Inflammatory macrophage treated with lipopolysaccharide for 4 hours (primary cell): Measurements from ENCODE around the gene SH3BP4.

Experiments used
- DNase-seq: peaks from one replicate; pipeline ENCODE4 v3.0.0-alpha.2; 2020

SH3BP4 gene

GRCh38 chr2:235066490-235066889 lies 114.7 kb downstream of the SH3BP4 start:
- no peak for DNase-seq

DNA sequence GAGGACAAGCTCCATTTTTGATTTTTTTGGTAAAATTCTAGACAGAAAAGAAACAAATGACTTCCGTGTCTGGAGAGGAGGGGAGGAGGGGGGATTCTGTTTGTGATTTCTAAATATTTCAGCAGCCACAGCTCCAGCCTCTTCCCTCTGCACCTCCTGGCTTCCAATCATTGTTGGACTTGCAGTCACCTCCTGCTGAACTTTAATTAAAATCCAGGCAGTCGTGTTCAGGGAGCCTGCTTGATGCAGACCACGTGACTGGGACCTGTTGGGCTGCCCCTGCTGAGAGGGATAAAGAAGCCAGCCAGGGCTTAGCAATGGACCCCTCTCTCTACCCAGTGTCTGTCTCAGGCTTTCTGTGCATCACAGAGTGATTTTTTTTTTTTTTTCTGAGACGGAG lies 115.1 kb downstream of the SH3BP4 start:
- DNase-seq, result no peak

DNA sequence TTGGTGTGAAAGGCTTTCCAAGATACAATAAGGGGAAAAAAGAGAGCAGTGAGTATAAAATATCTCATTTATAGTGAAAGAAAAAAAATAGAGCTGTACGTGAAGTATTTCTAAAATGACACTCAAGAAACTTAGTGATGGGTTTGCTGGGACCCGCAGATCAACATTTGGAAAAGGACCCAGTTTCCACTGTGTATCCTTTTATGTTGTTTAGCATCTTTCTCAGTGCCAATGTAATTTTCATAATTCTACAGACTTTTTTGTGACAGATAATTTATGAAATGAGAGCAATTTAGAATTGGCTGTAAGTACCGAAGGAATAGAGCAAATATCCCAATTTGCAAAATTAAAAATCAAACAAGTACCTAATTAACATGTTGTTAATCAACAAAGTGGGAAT lies 116.9 kb downstream of the SH3BP4 start:
- DNase-seq, result no peak

DNA sequence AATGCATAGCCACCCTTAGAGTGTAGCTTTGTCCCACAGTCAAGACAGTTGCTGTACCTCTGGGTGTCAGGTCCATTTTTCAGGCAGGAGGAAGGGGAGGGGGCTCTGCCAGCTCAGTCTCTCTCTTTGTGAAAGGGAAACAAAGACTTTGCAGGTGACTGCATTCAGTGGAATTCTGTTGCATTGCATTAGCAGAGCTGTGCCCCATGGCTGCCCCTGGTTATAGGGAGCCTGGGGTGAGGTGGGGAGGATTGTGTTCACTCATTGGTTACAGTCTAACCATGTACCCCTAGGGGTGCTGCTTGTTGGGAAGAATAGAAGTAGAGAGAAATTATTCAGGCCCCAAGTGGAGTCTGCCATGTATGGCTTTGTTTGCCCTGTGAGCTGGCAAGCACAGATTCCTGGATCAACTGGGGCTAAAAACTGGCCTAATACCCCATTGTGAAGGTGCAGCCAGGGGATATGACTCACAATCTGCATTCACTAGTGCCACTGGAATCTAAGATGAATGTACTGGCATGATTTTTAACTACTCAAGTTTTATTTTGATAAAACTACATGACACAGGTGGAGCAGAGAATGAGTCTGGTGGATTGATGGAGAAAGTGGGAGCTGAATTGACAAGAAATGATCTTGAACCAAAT lies 118.4 kb downstream of the SH3BP4 start:
- no peak for DNase-seq

DNA sequence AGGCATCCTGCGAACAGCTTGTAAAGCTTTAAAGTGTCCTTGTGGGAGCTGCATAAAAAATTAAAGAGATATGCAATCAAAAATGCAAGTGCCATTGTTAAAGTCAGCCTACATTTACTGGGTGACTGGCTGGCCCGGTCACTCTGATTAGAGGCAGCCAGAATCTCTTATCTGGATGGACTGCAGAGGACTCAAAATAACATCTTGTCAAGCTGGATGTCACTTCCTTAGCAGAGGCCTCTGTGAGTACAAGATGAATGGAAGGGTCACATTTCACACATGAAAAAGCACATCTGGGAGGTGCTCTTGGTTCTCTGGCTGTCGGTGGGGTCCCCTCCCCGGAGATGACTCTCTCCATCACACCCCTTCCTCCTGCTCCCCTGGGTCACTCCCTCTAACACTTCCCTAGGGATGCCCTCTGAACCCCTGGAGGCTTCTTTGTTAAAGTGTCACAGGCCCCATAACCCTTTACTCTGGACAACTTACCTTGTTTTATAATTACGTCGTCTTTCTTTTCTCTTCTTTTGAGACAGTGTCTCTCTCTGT lies 122.1 kb downstream of the SH3BP4 start:
- DNase-seq, result no peak

- no peak for DNase-seq
These were observed 125.2 kb downstream of the SH3BP4 start for GRCh38 chr2:235077046-235077445.

DNA sequence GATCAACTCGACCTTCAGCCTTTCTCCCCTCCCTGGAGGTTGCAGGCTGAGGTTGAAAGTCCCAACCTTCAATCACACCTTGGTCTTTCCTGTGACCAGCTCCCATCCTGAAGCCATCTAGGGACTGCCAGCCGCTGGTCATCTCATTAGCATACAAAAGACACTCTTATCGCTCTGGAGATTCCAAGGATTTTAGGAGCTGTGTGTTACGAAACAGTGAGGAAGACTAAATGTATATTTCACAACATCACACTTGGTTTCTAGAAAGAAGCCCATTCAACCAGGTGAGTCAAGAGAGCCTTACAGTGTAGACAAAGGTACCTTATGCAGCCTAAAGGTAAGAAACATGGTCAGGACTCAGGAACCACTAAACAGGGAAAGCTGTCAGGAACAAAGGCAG lies 126.4 kb downstream of the SH3BP4 start:
- no peak for DNase-seq

GRCh38 chr2:235078914-235079472 lies 127.2 kb downstream of the SH3BP4 start:
- DNase-seq, result no peak

GRCh38 chr2:235080101-235080500 lies 128.3 kb downstream of the SH3BP4 start:
- DNase-seq, result no peak

DNA sequence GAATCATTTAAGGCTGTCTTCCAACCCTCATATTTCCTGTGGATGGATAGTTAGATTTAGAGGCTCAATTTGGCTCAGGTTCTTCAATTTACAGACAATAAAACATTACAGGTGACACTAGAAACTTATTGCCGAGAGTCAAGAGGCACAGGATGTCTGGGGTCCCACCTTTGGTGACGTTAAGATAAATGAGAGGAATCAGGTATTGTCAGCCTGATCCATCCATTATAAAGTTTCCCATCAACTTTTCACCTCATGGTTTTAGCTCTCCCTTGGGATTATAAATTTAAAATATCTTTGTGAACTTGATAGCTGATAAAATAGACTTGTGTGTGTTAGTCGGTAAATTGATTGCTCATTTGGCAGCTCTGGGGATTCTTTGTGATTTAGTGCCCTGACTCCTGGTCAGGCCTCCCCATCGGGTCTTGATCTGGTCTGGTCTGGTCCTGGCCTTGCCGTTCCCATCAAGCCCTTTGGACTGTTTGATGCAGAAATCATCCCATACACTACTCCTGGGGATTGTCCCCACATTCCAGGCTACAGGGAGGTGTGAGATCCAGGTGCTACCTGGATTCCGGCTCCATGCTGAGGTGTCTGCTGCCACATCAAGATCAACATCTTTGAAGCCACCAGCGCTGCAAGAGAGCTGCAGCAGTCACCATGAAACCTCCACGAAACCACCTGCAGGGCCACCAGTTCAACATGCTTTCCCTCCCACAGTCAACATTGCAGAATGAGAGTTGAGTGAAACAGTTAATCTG lies 130.9 kb downstream of the SH3BP4 start:
- no peak for DNase-seq

DNA sequence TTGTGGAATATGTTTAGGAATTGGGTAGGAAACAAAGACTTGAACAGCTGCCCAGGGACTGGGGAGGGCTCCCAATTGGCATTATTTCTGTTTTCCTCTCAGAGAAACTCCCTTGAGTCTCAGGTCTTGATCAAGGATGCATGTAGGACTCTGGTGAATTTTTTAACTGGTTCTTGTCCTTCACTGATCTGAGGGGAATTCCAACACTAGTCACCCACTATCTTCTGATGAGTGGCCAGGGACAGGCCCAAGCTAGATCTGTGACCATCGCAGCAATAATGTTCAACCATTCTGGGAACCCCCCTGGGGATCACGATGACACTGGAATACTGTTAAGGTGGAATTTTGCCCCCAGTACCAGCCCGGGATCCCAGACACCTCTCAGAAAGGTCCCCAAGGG lies 132.0 kb downstream of the SH3BP4 start:
- no peak for DNase-seq

DNA sequence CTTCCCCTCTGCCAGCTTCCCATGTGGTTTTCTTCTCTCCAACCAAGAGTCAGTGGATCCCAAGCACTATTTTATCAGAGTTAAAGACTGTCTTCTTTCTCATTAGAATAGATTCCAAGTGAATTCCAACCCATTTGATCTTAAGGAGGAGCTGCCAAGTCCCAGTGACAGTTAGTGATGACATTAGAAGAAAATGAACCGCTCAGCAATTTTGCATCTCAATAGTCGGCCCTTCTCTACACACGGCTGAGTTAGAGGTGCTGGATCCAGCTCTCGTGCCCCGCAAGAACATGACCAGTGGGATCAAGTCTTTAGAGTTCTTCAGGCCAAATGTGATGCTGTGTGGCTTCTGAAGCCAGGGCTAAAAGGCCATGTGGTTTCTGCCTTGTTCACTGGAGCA lies 132.6 kb downstream of the SH3BP4 start:
- no peak for DNase-seq

DNA sequence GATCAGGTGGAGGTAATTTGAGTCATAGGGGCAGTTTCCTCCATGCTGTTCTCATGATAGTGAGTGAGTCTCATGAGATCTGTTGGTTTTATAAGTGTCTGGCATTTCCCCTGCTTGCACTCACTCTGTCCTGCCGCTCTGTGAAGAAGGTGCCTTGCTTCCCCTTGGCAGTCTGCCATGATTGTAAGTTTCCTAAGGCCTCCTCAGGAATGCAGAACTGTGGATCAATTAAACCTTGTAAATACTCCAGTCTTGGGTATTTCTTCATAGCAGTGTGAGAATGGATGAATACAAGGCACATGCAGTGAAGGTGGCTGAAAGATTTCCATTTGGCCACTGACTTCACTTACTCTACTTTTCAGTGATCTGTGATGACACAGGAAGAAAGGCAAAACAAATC lies 133.7 kb downstream of the SH3BP4 start:
- DNase-seq, result no peak

- DNase-seq, result no peak
These were observed 134.8 kb downstream of the SH3BP4 start for GRCh38 chr2:235086481-235087184.

DNA sequence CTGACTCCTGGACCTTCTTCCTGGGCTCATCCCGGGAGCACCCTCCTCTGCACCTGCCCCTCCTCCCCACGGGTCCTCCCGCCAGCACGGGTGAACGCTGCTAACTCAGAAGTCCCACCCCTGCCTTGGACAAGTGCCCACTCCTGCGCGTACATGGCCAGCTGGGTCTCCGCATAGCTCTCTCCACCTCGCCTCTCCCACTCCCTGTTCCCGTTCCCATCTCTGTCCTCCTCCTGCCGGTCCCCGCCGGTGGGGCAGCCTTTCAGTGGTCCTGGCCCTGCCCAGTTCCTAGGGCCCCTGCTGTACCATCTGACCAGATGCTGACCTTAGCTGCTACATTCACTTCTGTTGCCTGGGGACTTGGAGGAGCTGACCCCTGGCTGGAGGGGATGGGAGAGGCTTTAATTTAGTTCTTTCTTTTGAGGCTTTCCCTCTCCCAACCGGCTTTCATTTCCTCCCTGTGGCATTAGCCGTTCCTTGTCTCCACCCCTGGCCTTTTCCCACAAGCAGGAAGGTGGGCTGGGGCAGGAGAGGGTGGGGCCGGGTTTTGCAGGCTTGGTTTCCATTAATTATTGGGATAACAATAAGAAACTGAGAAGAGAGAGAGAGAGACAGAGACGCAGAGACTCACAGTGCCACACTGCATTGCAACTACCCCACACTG lies 136.1 kb downstream of the SH3BP4 start:
- DNase-seq, result no peak

DNA sequence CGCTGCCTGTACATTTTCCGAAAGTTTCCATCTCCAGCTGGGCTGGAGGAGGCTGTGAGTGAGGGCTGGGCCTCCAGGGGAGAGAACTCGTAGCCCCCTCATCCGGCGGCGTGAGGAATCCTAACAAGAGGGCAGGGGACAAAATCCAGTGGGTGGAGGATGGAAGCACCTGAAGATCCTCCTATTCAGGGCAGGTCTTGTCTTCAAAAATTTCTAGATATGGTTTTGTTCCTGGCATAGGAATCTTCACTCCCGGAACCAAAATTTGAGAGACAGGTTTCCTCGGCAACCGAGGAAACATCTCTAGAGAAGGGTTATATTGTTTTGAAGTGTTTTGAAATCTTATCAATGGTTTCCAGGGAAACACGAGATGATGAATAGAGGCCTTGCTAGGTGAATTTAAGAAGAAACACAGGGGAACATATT lies 136.7 kb downstream of the SH3BP4 start:
- no peak for DNase-seq

GRCh38 chr2:235091421-235091820 lies 139.6 kb downstream of the SH3BP4 start:
- no peak for DNase-seq

DNA sequence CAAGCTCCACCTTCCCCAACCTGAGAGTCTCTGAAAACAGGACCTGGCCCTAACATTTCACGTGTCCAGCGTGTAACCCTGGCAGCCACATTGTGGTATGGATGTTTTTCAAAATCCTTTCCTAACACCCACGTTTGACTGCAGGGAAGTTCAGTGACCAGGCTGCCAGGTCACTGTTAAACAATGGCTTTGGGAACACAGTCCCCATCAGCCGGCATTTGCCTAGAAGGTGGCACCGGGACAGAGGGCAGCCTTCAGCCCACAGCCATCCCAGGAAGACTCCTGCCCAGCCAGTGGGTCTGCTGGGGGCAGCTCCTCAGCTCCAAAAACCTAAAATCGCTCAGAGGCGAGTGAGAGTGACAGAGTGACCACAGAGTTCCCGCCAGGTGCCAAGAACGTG lies 140.2 kb downstream of the SH3BP4 start:
- DNase-seq, result no peak

DNA sequence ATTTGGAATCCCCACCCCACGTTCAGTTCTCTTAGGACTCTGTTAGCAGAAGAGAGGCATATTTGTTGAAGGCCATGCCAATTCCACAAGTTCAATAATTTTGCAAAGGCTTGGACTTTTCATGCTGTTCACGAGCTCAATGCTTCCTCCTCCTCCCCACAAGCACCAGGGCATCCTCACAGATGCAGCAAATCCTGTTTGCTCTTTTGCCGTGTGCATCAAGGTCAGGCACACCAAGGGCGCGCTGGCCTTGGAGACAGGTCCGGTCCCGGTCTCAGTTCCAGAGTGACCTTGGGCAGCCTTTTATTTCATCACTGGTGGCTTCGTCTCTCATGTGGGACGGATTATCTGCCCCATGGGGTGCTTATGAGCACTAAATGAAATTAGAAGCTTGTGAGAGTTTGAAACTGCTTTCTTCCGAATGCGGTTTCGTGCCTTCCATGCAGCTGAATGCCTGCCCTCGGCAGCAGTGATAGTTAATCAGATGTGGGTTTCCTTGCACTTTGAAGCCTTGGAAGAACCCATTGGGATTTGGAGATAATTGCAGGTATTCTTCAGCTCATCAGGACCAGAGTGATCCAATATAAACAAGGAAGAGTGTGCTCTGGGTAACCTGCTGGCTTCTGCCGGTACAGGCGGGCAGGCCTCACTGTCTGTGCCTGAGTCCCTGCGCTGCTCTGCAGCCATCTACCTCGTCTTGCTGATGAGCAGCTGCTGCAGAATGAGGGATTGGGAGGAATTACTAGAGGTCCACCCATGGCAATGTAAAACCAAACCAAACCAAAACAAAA lies 140.8 kb downstream of the SH3BP4 start:
- no peak for DNase-seq

DNA sequence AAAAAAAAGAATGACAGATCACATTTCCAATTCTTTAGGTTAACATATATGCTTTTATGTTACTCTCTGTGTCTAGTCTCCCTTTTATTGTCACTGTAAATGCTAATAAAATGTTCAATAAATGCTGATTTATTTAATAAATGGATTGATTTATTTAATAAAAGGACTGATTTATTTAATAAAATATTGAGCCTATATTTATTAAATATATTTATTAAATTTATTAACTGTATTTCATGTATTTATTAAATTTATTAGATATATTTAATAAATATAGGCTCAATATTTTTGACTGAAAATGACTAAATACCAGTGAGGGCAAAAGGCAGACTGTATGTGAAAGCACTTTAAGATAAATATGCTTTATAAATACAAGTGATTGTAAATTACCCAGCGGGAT lies 142.6 kb downstream of the SH3BP4 start:
- DNase-seq, result no peak

GRCh38 chr2:235095569-235095968 lies 143.8 kb downstream of the SH3BP4 start:
- DNase-seq, result no peak

- DNase-seq, result no peak
These were observed 144.6 kb downstream of the SH3BP4 start for GRCh38 chr2:235096447-235096846.
